WTC11 (cell line): ENCODE results near the gene ATP8B3. TPM values are rescaled to one million over a fixed set of nuclear protein-coding genes. Genes with fewer than 3 reads are reported as not detected.

Experiments used
- ATAC-seq: fragments of 200-7000 bp; cut with Tn5 transposase; 2 replicates; pipeline ENCODE4 v1.10.0; 2021; ENCODE audit warnings: mild to moderate bottlenecking, moderate library complexity
- CTCF ChIA-PET: fragments of 300-600 bp; sonication (Branson Sonifier 250); formaldehyde crosslinking; loops from one replicate; lab custom pipeline; 2021; ENCODE audit warnings: antibody characterized with exemption; lab: Charles Lee
- POLR2A ChIA-PET: fragments of 350-600 bp; sonication (Branson Sonifier 250); formaldehyde crosslinking; loops from one replicate; lab custom pipeline; 2021; ENCODE audit warnings: antibody characterized with exemption; lab: Charles Lee
- DNase-seq: peaks from one replicate; pipeline ENCODE4 v3.0.0; 2021; ENCODE audit warnings: low spot score
- H3K27ac Mint-ChIP-seq: 2 replicates; pipeline ENCODE4 v1.8.0; 2021; ENCODE audit warnings: mixed read lengths
- H3K27me3 Mint-ChIP-seq: 2 replicates; pipeline ENCODE4 v1.8.0; 2021; ENCODE audit warnings: low read depth, mild to moderate bottlenecking, moderate library complexity, mixed read lengths
- H3K36me3 Mint-ChIP-seq: 2 replicates; pipeline ENCODE4 v1.8.0; 2021; ENCODE audit warnings: mixed read lengths
- H3K4me1 Mint-ChIP-seq: 2 replicates; pipeline ENCODE4 v1.8.0; 2022; ENCODE audit warnings: mixed read lengths
- H3K4me3 Mint-ChIP-seq: 2 replicates; pipeline ENCODE4 v1.8.0; 2021; ENCODE audit warnings: mild to moderate bottlenecking, moderate library complexity, mixed read lengths
- H3K9me3 Mint-ChIP-seq: 2 replicates; pipeline ENCODE4 v1.8.0; 2021; ENCODE audit warnings: mixed read lengths
- ARID4B ChIP-seq: sonication (generic); formaldehyde crosslinking; IDR thresholded peaks from 2 replicates; pipeline ENCODE4 v1.8.0; 2023; ENCODE audit warnings: missing genetic modification reagents, mild to moderate bottlenecking, borderline replicate concordance
- ATF3 ChIP-seq: sonication (generic); formaldehyde crosslinking; conservative IDR thresholded peaks from 2 replicates; pipeline ENCODE4 v1.8.1; 2022; ENCODE audit warnings: mild to moderate bottlenecking, missing genetic modification reagents
- CBFB ChIP-seq: sonication (generic); formaldehyde crosslinking; IDR thresholded peaks from 2 replicates; pipeline ENCODE4 v1.8.1; 2022; ENCODE audit warnings: mild to moderate bottlenecking, low read depth, missing genetic modification reagents
- ESRRA ChIP-seq: sonication (generic); formaldehyde crosslinking; IDR thresholded peaks from 2 replicates; pipeline ENCODE4 v1.8.1; 2022; ENCODE audit warnings: mild to moderate bottlenecking, missing genetic modification reagents, borderline replicate concordance
- FOXP4 ChIP-seq: sonication (generic); formaldehyde crosslinking; IDR thresholded peaks from 2 replicates; pipeline ENCODE4 v1.8.0; 2022; ENCODE audit warnings: mild to moderate bottlenecking, missing genetic modification reagents
- GABPB1 ChIP-seq: sonication (generic); formaldehyde crosslinking; IDR thresholded peaks from 2 replicates; pipeline ENCODE4 v1.8.1; 2023; ENCODE audit warnings: mild to moderate bottlenecking, missing genetic modification reagents
- GRHL2 ChIP-seq: fragments of 250-450 bp; sonication (Bioruptor Pico); IDR thresholded peaks from 2 replicates; pipeline ENCODE4 v1.8.0; 2022; ENCODE audit warnings: mild to moderate bottlenecking, moderate library complexity; ENCODE audit not compliant: insufficient replicate concordance, severe bottlenecking
- IRF2 ChIP-seq: sonication (generic); formaldehyde crosslinking; IDR thresholded peaks from 2 replicates; pipeline ENCODE4 v1.8.0; 2022; ENCODE audit warnings: low read depth, missing genetic modification reagents, borderline replicate concordance
- KAT7 ChIP-seq: sonication (generic); formaldehyde crosslinking; IDR thresholded peaks from 2 replicates; pipeline ENCODE4 v1.8.1; 2023; ENCODE audit warnings: missing genetic modification reagents, mild to moderate bottlenecking, borderline replicate concordance
- PREB ChIP-seq: sonication (generic); formaldehyde crosslinking; IDR thresholded peaks from 2 replicates; pipeline ENCODE4 v1.8.1; 2022; ENCODE audit warnings: mild to moderate bottlenecking, missing genetic modification reagents, moderate library complexity, borderline replicate concordance
- SOX15 ChIP-seq: fragments of 250-450 bp; sonication (Bioruptor Pico); IDR thresholded peaks from 2 replicates; pipeline ENCODE4 v1.9.0; 2021; ENCODE audit warnings: mild to moderate bottlenecking
- TEAD4 ChIP-seq: sonication (generic); formaldehyde crosslinking; IDR thresholded peaks from 2 replicates; pipeline ENCODE4 v1.8.0; 2022; ENCODE audit warnings: mild to moderate bottlenecking, missing genetic modification reagents
- USF1 ChIP-seq: sonication (generic); formaldehyde crosslinking; IDR thresholded peaks from 2 replicates; pipeline ENCODE4 v1.8.0; 2022; ENCODE audit warnings: mild to moderate bottlenecking, missing genetic modification reagents
- ZNF232 ChIP-seq: sonication (generic); formaldehyde crosslinking; IDR thresholded peaks from 2 replicates; pipeline ENCODE4 v1.8.0; 2022; ENCODE audit warnings: mild to moderate bottlenecking, missing genetic modification reagents
- ZNF532 ChIP-seq: fragments of 250-450 bp; sonication (Bioruptor Pico); IDR thresholded peaks from 2 replicates; pipeline ENCODE4 v1.9.0; 2021; ENCODE audit warnings: mild to moderate bottlenecking, borderline replicate concordance
- ZNF671 ChIP-seq: fragments of 250-450 bp; sonication (Bioruptor Pico); IDR thresholded peaks from 2 replicates; pipeline ENCODE4 v1.8.0; 2021; ENCODE audit warnings: mild to moderate bottlenecking
- ZSCAN18 ChIP-seq: fragments of 250-450 bp; sonication (Bioruptor Pico); IDR thresholded peaks from 2 replicates; pipeline ENCODE4 v2.1.2; 2022; ENCODE audit warnings: mild to moderate bottlenecking, moderate library complexity
- total RNA-seq: library from RNA; stranded (reverse); gene quantifications from 3 replicates; pipeline ENCODE4 v1.2.3, GENCODE V29; 2021

Gene ATP8B3
- total RNA-seq, 1 experiment from 2014 or later: 5.5 TPM

GRCh38 chr19:1861599-1862031, 49.5 kb upstream of the ATP8B3 start (continued):
- TF ChIP-seq ZSCAN18 (no peak), SOX15 (no peak), ATF3 (CRISPR knock-in tag) (no peak), ESRRA (CRISPR knock-in tag) (no peak), ZNF671 (CRISPR knock-in tag) (no peak), CBFB (CRISPR knock-in tag) (no peak), FOXP4 (CRISPR knock-in tag) (no peak), ARID4B (CRISPR knock-in tag) (no peak), TEAD4 (CRISPR knock-in tag) (no peak), PREB (no peak), GRHL2 (CRISPR knock-in tag) (no peak), IRF2 (CRISPR knock-in tag) (no peak)

- Mint-ChIP-seq H3K27ac (no peak overlapping the region), H3K9me3 (no peaks in the 10 kb centered on the region), H3K36me3 (no peaks in the 10 kb centered on the region), H3K27me3 (peaks cover 11% of the 10 kb centered on the region), H3K4me1 (peaks cover 30% of the 10 kb centered on the region), H3K4me3 (peak overlapping the region; percentile 84)
- ChIA-PET CTCF (interaction anchor here (1.1 kb wide), 1 partner anchor 12 kb away, joined by 4 read pairs; the partner anchor contains the start of gene REXO1), POLR2A (no interaction called here)
- no peak for ATAC-seq
- DNase-seq: no peak
- TF ChIP-seq ZNF671 (CRISPR knock-in tag): no peak
- TF ChIP-seq ZNF532 (CRISPR knock-in tag): no peak
- no peak for TF ChIP-seq KAT7 (CRISPR knock-in tag)
- TF ChIP-seq ZNF232 (CRISPR knock-in tag): no peak
- no peak for TF ChIP-seq GRHL2 (CRISPR knock-in tag)
- TF ChIP-seq USF1 (CRISPR knock-in tag): no peak
- no peak for TF ChIP-seq GABPB1 (CRISPR knock-in tag)
These were observed 48.9 kb upstream of the ATP8B3 start for GRCh38 chr19:1860821-1861598.
